DOHH2 (cell line): ENCODE results near the gene TUBB6.

Source experiments
- EZH2phosphoT487 ChIP-seq: fragments of 200-600 bp; sonication (generic); IDR thresholded peaks from 2 replicates; pipeline ENCODE4 v1.6.1; 2017; ENCODE audit warnings: borderline replicate concordance, mild to moderate bottlenecking, antibody characterized with exemption, low read length, moderate library complexity, mixed read lengths
- TF ChIP-seq, protein P1 (sequence below): fragments of 200-600 bp; sonication (generic); IDR thresholded peaks from one replicate; pipeline ENCODE4 v1.5.1; 2014; ENCODE audit warnings: antibody characterized with exemption, mild to moderate bottlenecking, low read depth, low read length; ENCODE audit not compliant: poor library complexity, severe bottlenecking

DNA sequence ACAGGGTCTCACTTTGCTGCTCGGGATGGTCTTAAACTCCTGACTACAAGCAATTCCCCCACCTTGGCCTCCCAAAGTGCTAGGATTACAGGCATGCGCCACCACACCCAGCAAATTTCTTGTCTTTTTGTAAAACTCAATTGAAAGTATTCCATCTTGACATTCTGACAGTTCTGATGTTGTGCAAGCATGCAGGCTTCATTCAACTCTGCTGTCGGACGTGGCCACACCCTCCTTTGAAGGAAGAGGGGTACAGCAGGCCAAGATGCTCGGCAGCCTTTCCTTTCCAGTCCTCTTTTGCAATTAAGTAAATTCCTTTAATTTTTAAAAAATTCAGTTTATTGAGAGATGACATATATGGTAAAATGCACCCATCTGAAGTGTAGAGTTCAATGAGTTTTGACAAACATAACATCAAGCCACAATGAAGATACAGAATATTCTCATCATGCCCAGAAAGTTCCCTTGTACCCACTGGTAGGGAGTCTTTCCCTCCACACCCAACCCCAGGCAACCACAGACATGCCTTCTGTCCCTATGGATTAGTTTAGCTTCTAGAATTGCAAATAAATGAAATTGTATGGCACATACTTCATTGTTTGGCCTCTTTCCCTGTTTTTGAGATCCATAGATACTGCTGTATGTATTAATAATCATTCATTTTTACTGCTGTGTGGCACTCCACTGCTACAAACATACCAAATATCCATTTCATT, 33.1 kb downstream of the TUBB6 start:
- TF ChIP-seq, protein P1, sequence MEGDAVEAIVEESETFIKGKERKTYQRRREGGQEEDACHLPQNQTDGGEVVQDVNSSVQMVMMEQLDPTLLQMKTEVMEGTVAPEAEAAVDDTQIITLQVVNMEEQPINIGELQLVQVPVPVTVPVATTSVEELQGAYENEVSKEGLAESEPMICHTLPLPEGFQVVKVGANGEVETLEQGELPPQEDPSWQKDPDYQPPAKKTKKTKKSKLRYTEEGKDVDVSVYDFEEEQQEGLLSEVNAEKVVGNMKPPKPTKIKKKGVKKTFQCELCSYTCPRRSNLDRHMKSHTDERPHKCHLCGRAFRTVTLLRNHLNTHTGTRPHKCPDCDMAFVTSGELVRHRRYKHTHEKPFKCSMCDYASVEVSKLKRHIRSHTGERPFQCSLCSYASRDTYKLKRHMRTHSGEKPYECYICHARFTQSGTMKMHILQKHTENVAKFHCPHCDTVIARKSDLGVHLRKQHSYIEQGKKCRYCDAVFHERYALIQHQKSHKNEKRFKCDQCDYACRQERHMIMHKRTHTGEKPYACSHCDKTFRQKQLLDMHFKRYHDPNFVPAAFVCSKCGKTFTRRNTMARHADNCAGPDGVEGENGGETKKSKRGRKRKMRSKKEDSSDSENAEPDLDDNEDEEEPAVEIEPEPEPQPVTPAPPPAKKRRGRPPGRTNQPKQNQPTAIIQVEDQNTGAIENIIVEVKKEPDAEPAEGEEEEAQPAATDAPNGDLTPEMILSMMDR = no peak
- no peak for TF ChIP-seq EZH2phosphoT487
